AG09319 (cell line): ENCODE data around the gene TBX10.
"Not testable (repeated sequence)": the region's sequence is repeated elsewhere in the genome, so short reads cannot be mapped to it uniquely, and the experiment has no call there.

ENCODE experiments used
- DNase-seq: peaks from one replicate; pipeline ENCODE4 v3.0.0-alpha.2; 2010; ENCODE audit warnings: low read depth; ENCODE audit errors: extremely low read depth
- CTCF ChIP-seq: IDR thresholded peaks from 2 replicates; pipeline ENCODE4 v1.5.1; 2011; ENCODE audit warnings: low read depth, mild to moderate bottlenecking, inconsistent platforms, low read length, moderate library complexity

TBX10 gene

DNA sequence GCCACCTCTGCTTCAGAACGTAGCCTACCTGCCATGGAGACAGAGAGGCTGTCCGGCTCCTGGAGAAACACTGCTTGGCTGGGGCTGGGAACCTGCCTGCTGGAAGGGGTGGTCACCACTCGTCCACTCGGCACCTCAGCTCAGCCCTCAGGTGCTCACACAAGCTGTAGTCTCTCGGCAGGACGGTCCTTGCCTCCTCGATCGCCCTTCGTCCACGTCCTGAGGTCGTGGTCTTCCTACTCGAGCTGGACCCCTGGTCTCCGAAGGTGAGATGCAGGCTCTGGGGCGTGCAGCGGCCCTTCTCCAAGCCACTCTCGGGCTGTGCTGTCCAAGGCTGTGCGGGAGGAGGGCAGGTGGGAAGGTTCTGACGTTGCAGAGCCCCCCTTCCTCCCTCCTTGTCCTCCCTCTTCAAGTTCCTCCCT lies at the start of gene TBX10:
TSS of gene TBX10 (minus strand) at position 326 of the 422 bp plus-strand sequence. CDS start at position 35, 291 bp downstream.
- no peak for DNase-seq

GRCh38 chr11:67689178-67689577 lies 49.6 kb upstream of the TBX10 start:
- no peak for TF ChIP-seq CTCF
- no peak for DNase-seq

More for the DNA sequence above, at the start of gene TBX10:
- no peak for TF ChIP-seq CTCF

GRCh38 chr11:67687986-67688385 lies 48.4 kb upstream of the TBX10 start:
- TF ChIP-seq CTCF: no peak
- DNase-seq: no peak

DNA sequence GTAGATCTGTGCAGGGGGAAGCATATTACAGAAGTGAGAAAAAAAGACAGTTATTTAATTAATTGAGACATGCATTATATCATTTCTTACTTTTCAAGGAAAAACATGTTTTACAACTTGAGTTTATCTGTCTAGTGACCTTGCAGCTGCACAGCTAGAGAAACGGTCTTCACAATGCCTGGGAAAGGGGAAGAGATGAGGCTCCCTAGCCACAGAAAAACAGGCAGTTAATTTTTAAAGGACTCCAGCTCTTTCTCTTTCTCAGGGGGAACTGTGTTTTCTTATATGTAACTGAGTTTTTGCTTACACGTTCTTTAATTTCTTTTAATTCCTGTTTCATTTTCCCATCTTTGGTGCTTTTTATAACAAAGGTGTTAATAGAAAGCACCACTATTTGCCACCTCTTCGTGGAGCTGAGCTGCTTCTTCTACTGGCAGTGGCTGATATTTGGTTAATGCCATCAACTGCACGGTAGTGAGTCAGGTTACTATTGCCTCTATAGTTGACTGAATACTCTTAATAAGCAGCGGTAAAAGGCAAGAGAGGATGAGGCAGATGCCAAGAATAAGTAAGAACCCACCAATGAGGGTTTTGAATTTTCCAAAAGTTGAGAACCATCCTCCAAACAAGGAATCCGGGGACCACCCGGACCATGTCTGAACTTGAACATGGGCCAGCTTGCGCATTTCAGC lies 46.2 kb upstream of the TBX10 start:
- DNase-seq: not testable (repeated sequence)

DNA sequence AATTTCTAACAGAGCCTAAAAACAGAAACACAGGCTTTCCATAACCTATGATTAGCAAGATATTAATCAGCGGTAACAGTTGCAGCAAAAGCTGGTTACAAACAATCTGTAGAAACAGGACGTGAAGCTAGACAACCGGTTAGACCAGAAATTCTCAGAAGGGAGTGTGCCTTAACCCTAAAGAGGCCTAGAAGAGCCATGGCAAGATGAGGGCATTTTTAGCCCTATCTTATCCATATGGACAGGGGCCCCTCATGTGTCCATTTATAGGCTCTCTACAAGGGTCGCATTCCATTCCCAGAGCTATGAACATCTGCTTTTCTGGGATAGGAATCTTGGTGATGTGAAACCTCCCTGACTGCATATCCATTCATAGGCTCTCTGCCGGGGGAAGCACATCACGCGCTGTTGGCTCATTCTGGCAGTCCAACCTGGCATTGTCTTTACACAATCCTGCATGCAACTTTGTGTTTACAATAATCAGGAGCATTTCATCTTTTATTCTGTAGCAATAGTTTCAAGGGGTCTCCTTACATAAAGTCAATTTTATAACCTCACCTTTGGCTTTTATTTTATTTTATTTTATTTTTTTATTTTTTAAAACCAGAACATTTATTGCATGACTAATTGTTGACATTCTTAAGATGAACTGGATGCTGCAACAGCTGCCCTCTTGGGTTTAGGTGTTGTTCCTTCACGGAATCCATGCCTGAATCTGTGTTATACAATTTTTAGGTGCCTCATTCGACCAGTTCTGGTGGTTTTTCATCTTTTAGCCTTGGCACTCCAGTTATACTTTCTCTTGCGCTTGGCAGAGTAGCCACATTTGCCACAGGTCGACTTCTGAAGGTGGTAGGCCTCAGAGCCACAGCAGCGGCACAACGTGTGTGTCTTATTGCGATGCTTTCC lies 42.8 kb upstream of the TBX10 start:
- not testable (repeated sequence) for DNase-seq

DNA sequence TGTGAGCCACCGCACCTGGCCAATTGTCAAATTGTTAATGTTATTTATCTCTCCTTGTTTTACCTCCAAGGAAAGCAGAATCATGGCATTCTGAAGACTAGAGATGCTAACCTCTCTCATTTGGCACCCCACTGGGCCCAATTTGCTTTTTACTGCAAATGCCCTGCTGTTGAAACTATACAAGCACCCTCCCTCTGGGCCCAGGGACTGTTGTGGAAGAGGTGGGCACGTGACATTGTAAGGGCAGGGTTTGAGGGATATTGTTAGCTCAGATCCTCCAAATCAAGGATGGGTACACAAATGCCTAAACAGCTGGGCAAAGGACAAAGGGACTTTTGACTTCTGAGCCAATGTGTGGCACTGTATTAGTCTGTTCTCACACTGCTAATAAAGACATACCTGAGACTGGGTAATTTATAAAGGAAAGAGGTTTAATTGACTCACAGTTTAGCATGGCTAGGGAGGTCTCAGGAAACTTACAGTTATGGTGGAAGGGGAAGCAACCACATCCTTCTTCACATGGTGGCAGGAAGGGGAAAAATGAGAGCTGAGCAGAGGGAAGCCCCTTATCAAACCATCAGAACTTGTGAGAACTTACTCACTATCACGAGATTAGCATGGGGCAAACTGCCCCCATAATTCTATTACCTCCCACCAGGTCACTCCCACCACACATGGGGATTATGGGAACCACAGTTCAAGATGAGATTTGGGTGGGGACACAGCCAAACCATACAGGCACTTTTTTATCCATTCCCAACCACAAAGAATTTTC lies 41.3 kb upstream of the TBX10 start:
- no peak for DNase-seq

GRCh38 chr11:67675058-67675747 lies 35.6 kb upstream of the TBX10 start:
- no peak for DNase-seq
- no peak for TF ChIP-seq CTCF

More for the DNA sequence above, 41.3 kb upstream of the TBX10 start:
- no peak for TF ChIP-seq CTCF
